GM19328 (cell line): ENCODE data around the gene RXRA.
"Not testable (repeated sequence)": the region's sequence is repeated elsewhere in the genome, so short reads cannot be mapped to it uniquely, and the experiment has no call there.

Experiments used
- ATAC-seq: cut with Tn5 transposase; IDR thresholded peaks from one replicate; pipeline ENCODE4 v1.9.1; 2021; ENCODE audit warnings: mild to moderate bottlenecking, moderate library complexity; ENCODE audit not compliant: unreplicated experiment

Gene RXRA

GRCh38 chr9:134293611-134294152, 32.6 kb upstream of the RXRA start:
- ATAC-seq, result no peak

DNA sequence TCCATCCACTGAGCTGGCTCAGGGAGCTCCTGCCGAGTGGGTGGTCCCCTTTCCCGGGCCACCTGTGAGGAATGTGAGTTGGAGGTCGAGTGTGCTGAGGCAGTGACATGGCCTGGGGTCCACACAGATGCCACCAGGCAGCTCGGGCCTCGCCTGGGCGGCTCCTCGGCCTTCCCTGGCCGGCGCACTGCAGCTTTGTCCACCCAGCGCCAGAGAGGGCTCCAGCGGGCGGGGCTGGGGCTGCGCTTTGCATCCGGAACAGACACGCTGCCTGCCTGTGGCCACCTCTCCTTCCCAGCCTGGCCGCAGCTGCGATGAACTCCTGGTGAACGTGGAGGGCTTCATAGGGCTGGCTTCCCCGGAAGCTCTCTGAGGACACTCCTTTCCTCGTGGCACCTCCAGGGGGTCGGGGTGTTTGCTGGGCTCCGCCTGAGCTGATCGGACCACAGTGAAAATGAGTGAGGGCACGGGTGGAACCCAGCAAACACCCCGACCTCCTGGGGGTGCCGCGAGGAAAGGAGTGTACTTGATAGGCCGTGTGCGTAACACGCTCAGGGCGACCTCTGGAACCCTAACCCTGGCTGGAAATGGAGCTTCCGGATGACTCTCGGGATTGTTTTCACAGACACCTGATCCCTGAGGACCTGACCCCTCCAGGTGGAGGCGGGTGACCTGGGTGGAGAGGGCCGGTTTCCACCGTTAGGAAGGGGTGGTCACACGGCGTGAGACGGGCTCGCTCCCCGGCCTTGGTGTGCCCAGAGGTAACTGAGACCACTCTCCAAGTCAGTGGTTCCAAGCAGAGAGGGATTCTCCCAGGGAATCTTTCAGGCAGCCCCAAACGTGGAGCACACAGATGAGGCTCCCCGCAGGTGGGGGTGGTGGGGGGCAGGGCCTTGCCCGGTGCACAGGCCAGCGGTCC, 31.8 kb upstream of the RXRA start:
- ATAC-seq, result no peak

DNA sequence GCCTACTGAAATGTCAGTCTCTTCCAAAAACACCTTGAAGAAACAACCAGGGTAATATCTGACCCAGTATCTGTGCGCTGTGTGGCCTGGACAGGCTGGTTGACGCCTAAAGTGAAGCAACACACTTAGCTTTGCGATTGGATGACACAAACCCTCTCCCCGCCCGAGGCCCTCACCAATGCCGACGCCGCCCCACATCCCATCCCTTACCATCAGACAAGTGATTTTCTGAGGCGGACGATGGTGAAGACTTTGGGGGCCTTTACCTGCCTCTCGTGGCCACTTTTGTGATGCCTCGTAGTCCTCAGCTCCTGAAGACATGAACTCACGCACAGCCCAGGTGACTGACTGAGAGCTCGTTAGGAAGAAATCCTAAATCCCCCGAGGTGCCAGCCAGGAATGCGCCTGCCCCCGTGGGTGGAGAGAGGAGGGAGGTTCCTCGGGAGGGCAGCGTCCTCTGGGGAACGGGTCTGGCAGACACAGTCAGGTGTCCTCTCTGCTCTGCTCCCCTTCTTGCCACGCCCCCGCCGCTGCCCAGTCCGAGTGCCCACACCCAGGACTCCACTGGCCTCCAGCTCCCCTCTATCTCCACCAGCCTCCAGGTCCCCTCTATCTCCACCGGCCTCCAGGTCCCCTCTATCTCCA, 31.0 kb upstream of the RXRA start:
- no peak for ATAC-seq

DNA sequence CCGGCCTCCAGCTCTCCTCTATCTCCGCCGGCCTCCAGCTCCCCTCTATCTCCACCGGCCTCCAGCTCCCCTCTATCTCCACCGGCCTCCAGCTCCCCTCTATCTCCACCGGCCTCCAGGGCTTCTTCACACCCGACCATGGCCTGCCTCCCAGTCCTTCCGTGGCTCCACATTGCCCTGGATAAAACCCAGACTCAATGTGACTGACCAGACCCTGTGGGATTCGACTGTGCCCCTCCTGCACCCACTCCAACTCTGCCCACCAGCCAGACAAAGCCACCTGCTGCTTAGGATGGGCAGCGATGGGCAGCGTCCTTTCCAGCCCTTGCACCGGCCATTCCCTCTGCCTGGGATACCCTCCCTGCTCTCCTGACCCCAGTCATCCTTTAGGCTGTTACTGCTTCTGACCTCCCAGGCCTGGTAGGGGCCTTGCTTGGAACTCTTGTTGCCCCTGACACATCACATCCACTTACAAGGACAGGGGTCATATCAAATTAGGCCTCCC, 30.5 kb upstream of the RXRA start:
- ATAC-seq, result no peak

GRCh38 chr9:134296301-134297082, 29.8 kb upstream of the RXRA start:
- no peak for ATAC-seq

DNA sequence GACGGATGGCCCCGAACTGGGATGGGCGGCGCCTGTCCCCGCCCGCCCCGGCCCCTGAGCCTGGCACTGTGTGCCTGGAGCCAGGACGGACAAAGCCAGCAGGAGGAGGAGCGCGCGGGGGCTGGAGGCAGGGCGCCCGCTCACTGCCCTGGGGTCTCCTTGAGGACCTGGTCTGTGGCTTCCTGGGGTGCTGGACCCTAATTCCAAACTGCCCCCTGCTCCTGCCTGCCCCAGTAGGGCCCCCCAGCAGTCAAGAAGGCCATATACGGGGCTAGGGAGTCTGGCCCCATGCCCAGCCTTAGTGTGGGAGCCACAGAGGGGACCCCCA, 29.2 kb upstream of the RXRA start:
- ATAC-seq, result no peak

DNA sequence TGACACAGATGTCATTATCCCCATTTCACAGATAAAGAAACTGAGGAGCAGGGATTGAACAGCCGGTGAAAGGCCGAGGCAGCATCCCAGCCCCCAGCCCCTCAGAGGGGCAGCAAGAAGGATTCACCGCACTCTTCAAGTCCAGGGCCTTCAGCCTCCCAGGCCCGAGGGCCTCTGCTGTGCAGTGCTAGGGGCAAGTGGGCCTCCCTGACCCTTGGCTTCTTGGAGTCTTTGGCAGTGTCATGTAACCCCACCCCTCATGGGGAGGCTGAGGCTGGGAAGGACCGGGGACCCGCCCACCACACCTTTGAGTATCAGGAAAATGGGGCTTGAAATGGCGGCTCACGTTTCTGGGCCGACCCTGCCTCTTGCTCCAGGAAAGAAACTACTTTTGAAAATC, 28.7 kb upstream of the RXRA start:
- no peak for ATAC-seq

DNA sequence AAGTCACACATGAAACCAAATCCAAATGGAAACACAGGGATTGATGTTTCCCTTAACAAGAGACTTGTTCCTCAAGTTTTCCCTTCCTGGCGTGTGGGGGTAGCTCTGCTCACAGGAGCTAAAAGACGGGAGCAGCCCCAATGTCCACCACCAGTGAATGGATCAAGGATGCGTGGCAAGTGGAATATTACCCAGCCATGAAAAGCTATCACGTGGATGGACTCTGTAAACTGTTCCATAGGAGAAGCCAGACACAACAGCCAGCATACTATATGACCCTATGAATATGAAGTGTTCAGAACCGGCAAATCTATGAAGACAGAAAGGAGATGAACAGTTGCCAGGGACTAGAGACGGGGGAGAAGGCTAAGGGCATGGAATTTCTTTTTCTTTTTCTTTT, 28.3 kb upstream of the RXRA start:
- no peak for ATAC-seq

GRCh38 chr9:134299068-134299467, 27.2 kb upstream of the RXRA start:
- no peak for ATAC-seq

- ATAC-seq, result no peak
Observed at GRCh38 chr9:134299883-134300282, 26.4 kb upstream of the RXRA start.

DNA sequence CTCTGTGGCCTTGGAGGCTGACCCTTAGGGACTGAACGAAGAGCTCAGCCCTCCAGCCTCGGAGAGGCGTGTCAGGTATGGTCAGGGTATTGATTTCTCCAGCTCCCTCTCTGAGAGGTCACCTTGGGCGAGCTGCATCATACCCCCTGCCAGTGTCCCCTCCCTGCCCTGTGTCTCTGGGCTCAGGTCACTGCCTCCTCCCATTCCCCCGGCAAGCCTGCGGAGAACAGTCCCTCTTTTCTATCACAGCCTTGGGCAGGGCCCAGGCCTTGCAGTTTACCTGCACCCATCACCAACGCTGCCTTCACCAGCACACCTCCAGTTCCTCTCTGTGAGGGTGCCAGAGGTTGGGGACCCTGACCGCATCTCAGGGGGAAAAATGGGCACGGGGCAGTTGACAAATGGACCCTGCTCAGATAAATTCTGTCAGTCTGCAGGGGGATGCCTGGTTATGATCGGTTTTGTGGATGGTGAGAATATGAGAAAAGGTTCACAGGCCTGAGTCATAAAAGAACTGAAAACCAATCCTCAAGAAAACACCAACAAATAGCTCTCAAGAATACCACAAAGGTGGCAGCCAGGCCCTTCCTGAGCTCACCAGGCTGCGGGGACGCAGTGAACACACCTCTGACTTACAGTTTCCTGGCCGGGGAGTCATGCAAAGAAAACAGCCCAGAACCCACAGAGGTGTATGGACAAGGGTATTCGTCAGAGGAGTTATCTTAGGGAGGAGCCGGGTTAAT, 24.7 kb upstream of the RXRA start:
- no peak for ATAC-seq

GRCh38 chr9:134302130-134302817, 24.0 kb upstream of the RXRA start:
- no peak for ATAC-seq

DNA sequence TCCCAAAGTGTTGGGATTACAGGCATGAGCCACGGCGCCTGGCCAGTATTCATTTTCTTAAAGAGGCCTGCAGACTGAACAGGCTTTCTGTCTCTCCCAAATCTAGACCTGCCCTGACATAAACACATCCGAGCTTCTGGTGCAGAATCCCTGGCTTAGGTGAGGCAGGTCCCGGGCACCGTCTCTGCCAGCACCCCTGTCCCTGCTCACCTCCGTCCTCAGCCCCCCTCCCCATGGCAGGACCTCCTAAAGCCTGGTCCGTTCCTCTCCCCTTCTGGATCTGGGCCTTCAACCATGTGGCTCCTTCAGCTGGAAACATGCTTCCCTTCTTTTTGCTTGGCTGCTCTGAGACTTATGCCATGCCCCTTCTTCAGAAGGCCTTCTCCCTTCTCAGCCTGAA, 22.7 kb upstream of the RXRA start:
- no peak for ATAC-seq

GRCh38 chr9:134304261-134304660, 22.0 kb upstream of the RXRA start:
- ATAC-seq, result no peak

- ATAC-seq, result no peak
Observed at GRCh38 chr9:134304690-134305089, 21.6 kb upstream of the RXRA start.

GRCh38 chr9:134305533-134305932, 20.7 kb upstream of the RXRA start:
- no peak for ATAC-seq

- not testable (repeated sequence) for ATAC-seq
Observed at GRCh38 chr9:134306042-134306441, 20.2 kb upstream of the RXRA start.

DNA sequence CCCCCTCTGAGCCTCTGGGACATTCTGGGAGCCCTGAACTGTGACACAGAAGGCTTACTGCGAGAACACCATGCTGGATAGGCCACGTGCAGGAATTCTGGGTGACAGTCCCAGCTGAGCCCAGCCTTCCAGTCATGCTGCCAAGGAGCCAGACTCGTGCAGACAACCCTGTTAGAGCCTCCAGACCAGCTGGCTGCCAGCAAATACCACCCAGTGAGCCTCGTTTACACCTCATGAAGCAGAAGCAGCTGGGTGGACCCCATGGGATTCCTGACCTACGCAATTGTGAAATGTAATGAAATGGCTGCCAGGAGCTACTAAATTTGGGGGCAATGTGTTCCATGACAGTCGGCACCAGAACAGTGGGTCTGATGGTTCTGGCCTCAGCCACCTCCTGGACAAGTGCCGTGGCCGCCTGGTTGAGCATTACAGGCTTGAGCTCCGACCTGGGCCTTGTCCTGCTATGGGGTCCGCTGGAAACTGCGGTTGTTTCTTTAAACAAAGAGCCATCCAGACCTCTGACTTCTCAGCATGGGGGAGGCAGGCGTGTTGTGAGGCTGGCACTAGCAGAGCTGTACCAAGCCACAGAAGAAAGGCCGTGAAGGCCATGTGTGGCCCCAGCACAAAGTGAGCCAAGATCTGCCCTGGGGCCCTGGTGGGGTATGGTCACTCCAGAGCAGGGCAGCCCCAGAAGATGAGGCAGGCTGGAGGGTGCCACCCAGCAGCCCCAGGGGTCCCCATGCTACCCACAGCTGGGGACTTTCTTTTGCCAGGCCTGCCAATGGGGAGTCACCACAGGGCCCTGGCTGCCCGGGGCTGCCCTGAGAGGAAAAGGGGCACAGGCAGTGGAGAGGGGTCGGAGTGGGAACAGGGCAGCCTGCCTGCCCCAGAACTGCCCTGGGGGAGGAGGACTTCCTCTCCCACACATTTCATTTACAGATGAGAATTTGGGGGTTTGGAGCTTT, 19.3 kb upstream of the RXRA start:
- ATAC-seq, result no peak
